GM19240 (cell line): ENCODE results near the gene FER1L5.

ENCODE experiments used
- DNase-seq: peaks from one replicate; pipeline ENCODE4 v3.0.0; 2011; ENCODE audit warnings: low spot score; ENCODE audit not compliant: insufficient read length

The FER1L5 gene

GRCh38 chr2:96739633-96740428 lies 97.3 kb downstream of the FER1L5 start, which contains the start of gene LMAN2L:
TSS of gene LMAN2L (minus strand) at chr2:96740064. CDS start at chr2:96740040, 24 bp downstream.
- peak; percentile 88 for DNase-seq

- no peak for DNase-seq
Measured at GRCh38 chr2:96747061-96747617, 104.6 kb downstream of the FER1L5 start.

GRCh38 chr2:96751800-96752199 lies 109.2 kb downstream of the FER1L5 start:
- no peak for DNase-seq

- DNase-seq, result no peak
Measured at GRCh38 chr2:96753661-96754282, 111.2 kb downstream of the FER1L5 start.

- DNase-seq, result no peak
Measured at GRCh38 chr2:96754317-96754716, 111.8 kb downstream of the FER1L5 start.
